ENCODE data around the gene MAST3.

- TF ChIP-seq, protein P1, sequence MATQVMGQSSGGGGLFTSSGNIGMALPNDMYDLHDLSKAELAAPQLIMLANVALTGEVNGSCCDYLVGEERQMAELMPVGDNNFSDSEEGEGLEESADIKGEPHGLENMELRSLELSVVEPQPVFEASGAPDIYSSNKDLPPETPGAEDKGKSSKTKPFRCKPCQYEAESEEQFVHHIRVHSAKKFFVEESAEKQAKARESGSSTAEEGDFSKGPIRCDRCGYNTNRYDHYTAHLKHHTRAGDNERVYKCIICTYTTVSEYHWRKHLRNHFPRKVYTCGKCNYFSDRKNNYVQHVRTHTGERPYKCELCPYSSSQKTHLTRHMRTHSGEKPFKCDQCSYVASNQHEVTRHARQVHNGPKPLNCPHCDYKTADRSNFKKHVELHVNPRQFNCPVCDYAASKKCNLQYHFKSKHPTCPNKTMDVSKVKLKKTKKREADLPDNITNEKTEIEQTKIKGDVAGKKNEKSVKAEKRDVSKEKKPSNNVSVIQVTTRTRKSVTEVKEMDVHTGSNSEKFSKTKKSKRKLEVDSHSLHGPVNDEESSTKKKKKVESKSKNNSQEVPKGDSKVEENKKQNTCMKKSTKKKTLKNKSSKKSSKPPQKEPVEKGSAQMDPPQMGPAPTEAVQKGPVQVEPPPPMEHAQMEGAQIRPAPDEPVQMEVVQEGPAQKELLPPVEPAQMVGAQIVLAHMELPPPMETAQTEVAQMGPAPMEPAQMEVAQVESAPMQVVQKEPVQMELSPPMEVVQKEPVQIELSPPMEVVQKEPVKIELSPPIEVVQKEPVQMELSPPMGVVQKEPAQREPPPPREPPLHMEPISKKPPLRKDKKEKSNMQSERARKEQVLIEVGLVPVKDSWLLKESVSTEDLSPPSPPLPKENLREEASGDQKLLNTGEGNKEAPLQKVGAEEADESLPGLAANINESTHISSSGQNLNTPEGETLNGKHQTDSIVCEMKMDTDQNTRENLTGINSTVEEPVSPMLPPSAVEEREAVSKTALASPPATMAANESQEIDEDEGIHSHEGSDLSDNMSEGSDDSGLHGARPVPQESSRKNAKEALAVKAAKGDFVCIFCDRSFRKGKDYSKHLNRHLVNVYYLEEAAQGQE (IDR thresholded peaks at IDR 0.05; ENCODE audit: low read depth) = no peak
- TF ChIP-seq ZBTB33 (IDR thresholded peaks at IDR 0.05; ENCODE audit: extremely low read depth, insufficient replicate concordance, low read length) (no peak), EZH2phosphoT487 (IDR thresholded peaks at IDR 0.05; ENCODE audit: borderline replicate concordance) (no peak), SP1 (IDR thresholded peaks at IDR 0.05; ENCODE audit: low read depth) (no peak)
Observed at GRCh38 chr19:18091217-18091608, 6.4 kb upstream of the MAST3 start.

Measured in HCT116 (cell line).